Measurements from ENCODE around the gene FBXO31. TPM values are rescaled to one million over a fixed set of nuclear protein-coding genes. Genes with fewer than 3 reads are reported as not detected.

The FBXO31 gene
- total and polyA plus RNA-seq, 2 of the 13 experiments (the other 11 are each of a cell fraction or from before 2014, with no cell fraction given), result 92.4 to 101 TPM

- Histone ChIP-seq H3K36me3 (replicated peaks in 1 of 2; ENCODE audit: control insufficient read depth in 1 of 2, insufficient read depth in 2 of 2, low read length in 2 of 2) (no peaks in the 10 kb centered on the region; a peak in 1 of 5 replicates), H3K4me3 (replicated peaks in 1 of 3; ENCODE audit: insufficient read depth in 1 of 3, low read depth in 2 of 3, low read length in 3 of 3) (no peak overlapping the region), H3K4me2 (ENCODE audit: low read depth, low read length) (no peak overlapping the region), H3K9me3 (ENCODE audit: low read length) (no peaks in the 10 kb centered on the region), H3K4me1 (ENCODE audit: insufficient read depth, low read length) (peaks cover 8% of the 10 kb centered on the region), H3K27ac (ENCODE audit: extremely low read length, insufficient read depth, low read length) (no peak overlapping the region), H3K27me3 (ENCODE audit: control insufficient read depth in 1 of 2, insufficient read depth in 2 of 2, low read length in 2 of 2) (no peaks in the 10 kb centered on the region), H3K79me2 (ENCODE audit: insufficient read depth, low read length) (no peaks in the 10 kb centered on the region), H2AFZ (ENCODE audit: low read length) (no peak overlapping the region), H4K20me1 (ENCODE audit: insufficient read depth, low read length) (no peaks in the 10 kb centered on the region), H3K9ac (ENCODE audit: insufficient read depth, low read depth, low read length) (no peak overlapping the region)
- TF ChIP-seq PRDM10 (CRISPR knock-in tag; IDR thresholded peaks at IDR 0.05; ENCODE audit: low read depth) (no peak), ZBTB25 (CRISPR knock-in tag; IDR thresholded peaks at IDR 0.05) (no peak), MATR3 (CRISPR knock-in tag; IDR thresholded peaks at IDR 0.05) (no peak), BCLAF1 (IDR thresholded peaks at IDR 0.05) (no peak), ZGPAT (CRISPR knock-in tag; IDR thresholded peaks at IDR 0.05) (no peak), ZNF761 (CRISPR knock-in tag; conservative IDR thresholded peaks at IDR 0.05) (no peak), ZNF367 (CRISPR knock-in tag; IDR thresholded peaks at IDR 0.05; ENCODE audit: borderline replicate concordance) (no peak), HIVEP1 (CRISPR knock-in tag; IDR thresholded peaks at IDR 0.05) (no peak), DBP (CRISPR knock-in tag; IDR thresholded peaks at IDR 0.05; ENCODE audit: not compliant biosample characterization) (no peak), HOXA7 (CRISPR knock-in tag; IDR thresholded peaks at IDR 0.05) (no peak)
- ChIA-PET POLR2A (no interaction called here), CTCF (ENCODE audit: low intra/inter-chr PET ratio, low total read pairs) (no interaction called here)
- DNase-seq (ENCODE audit: low spot score) (no peak), FAIRE-seq (no peak), ATAC-seq (no peak)
- no TSS peak for BruUV-seq (replicated peaks)
- intact Hi-C loops (cut with micrococcal nuclease; ENCODE audit: unreplicated experiment) (no loop called here), in situ Hi-C loops (cut with HindIII; ENCODE audit: extremely low pct_ligation_motif_present, low pct_unique_long_range_greater_than_20kb) (no loop called here)
- WGBS (ENCODE audit: low lambda C conversion rate), result 98% methylated on average over 3 of the region's 3 CpGs
Measured at GRCh38 chr16:87306516-87306915, 77.1 kb downstream of the FBXO31 start.

All from HepG2 (cell line).